Erythroblast (primary cell): ENCODE measurements around the gene ZNF578.
"Not testable (repeated sequence)": the region's sequence is repeated elsewhere in the genome, so short reads cannot be mapped to it uniquely, and the experiment has no call there.

Experiments used
- GATA1 ChIP-seq: IDR thresholded peaks from 2 replicates; pipeline ENCODE4 v1.6.1; 2011; ENCODE audit warnings: low read depth, mild to moderate bottlenecking, control low read depth, low read length, moderate library complexity
- POLR2A ChIP-seq: IDR thresholded peaks from 2 replicates; pipeline ENCODE4 v1.6.1; 2011; ENCODE audit warnings: mild to moderate bottlenecking, low read length

DNA sequence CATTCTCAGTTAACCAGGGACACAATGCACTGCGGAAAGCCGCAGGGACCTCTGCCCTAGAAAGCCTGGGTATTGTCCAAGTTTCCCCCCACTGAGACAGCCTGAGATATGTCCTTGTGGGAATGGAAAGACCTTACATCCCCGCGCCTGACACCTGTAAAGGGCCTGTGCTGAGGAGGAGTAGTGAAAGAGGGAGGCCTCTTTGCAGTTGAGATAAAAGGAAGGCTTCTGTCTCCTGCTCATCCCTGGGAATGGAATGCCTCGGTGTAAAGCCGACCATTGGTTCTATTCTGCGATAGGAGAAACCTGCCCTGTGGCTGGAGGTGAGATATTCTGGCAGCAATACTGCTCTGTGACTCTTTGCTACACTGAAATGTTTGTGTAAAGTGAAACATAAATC is 65.8 kb downstream of the ZNF578 start:
- not testable (repeated sequence) for TF ChIP-seq POLR2A, GATA1
